T-helper 2 cell treated with Interferon-gamma antibody and Interleukin-4, amounts not matched to agents 5 μg/mL and 100 μg/mL, for 36 hours (primary cell): Measurements from ENCODE around the gene RBMS3.

ENCODE experiments used
- DNase-seq: peaks from one replicate; pipeline ENCODE4 v3.0.0; 2021; ENCODE audit warnings: low spot score
- H3K27ac Mint-ChIP-seq: one replicate; pipeline ENCODE4 v1.8.0; 2021; ENCODE audit warnings: mild to moderate bottlenecking, mixed read lengths
- H3K27me3 Mint-ChIP-seq: one replicate; pipeline ENCODE4 v1.8.0; 2021; ENCODE audit warnings: low read depth, mixed read lengths
- H3K36me3 Mint-ChIP-seq: one replicate; pipeline ENCODE4 v1.8.0; 2021; ENCODE audit warnings: low read depth, mixed read lengths
- H3K4me1 Mint-ChIP-seq: one replicate; pipeline ENCODE4 v1.8.0; 2021; ENCODE audit warnings: low read depth, mixed read lengths
- H3K4me3 Mint-ChIP-seq: one replicate; pipeline ENCODE4 v1.8.0; 2022; ENCODE audit warnings: mild to moderate bottlenecking, moderate library complexity, mixed read lengths
- H3K9me3 Mint-ChIP-seq: one replicate; pipeline ENCODE4 v1.8.0; 2021; ENCODE audit warnings: mixed read lengths

Gene RBMS3

GRCh38 chr3:29331035-29331434 lies 50.2 kb downstream of the RBMS3 start:
- H3K27ac Mint-ChIP-seq: no peak overlapping the region
- no peak for DNase-seq
- no peak overlapping the region for H3K4me3 Mint-ChIP-seq
- no peaks in the 10 kb centered on the region for H3K27me3 Mint-ChIP-seq
- H3K4me1 Mint-ChIP-seq: no peaks in the 10 kb centered on the region
- no peaks in the 10 kb centered on the region for H3K9me3 Mint-ChIP-seq
- H3K36me3 Mint-ChIP-seq: no peaks in the 10 kb centered on the region

- Mint-ChIP-seq H3K27ac (no peak overlapping the region), H3K36me3 (no peaks in the 10 kb centered on the region), H3K4me1 (no peaks in the 10 kb centered on the region), H3K9me3 (no peaks in the 10 kb centered on the region), H3K27me3 (no peaks in the 10 kb centered on the region), H3K4me3 (no peak overlapping the region)
- no peak for DNase-seq
Observed at GRCh38 chr3:29331456-29332194, 50.8 kb downstream of the RBMS3 start.

DNA sequence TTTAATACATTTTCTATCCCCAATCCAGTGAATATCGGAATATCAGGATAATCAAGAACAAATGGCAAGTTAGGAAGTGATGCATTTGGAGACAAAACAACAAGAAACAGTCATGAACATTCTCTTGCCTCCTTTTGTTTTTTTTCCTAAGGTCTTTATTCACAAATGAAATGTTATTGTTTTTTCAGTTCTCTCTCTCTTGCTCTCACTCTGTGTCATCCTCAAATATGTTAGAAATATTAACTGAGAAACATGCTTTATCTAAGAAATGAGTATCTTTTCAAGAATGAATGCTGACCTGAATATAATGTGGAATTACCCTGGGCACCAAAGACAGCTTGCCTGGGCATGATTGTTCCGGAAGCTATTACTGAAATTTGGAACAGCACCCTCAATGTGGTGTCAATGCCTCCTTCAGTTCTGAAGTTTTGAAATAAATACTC lies 51.3 kb downstream of the RBMS3 start:
- Mint-ChIP-seq H3K27ac (no peak overlapping the region), H3K4me3 (no peak overlapping the region), H3K36me3 (no peaks in the 10 kb centered on the region), H3K9me3 (no peaks in the 10 kb centered on the region), H3K4me1 (no peaks in the 10 kb centered on the region), H3K27me3 (no peaks in the 10 kb centered on the region)
- DNase-seq: no peak

GRCh38 chr3:29333576-29333975 lies 52.7 kb downstream of the RBMS3 start:
- Mint-ChIP-seq H3K4me1 (no peaks in the 10 kb centered on the region), H3K9me3 (no peaks in the 10 kb centered on the region), H3K27ac (no peak overlapping the region), H3K27me3 (no peaks in the 10 kb centered on the region), H3K4me3 (no peak overlapping the region), H3K36me3 (no peaks in the 10 kb centered on the region)
- DNase-seq: no peak

- no peaks in the 10 kb centered on the region for H3K4me1 Mint-ChIP-seq
- DNase-seq: no peak
- no peak overlapping the region for H3K4me3 Mint-ChIP-seq
- H3K36me3 Mint-ChIP-seq: no peaks in the 10 kb centered on the region
- no peaks in the 10 kb centered on the region for H3K27me3 Mint-ChIP-seq
- no peak overlapping the region for H3K27ac Mint-ChIP-seq
- H3K9me3 Mint-ChIP-seq: no peaks in the 10 kb centered on the region
Observed at GRCh38 chr3:29334706-29335105, 53.8 kb downstream of the RBMS3 start.

GRCh38 chr3:29335438-29335837 lies 54.6 kb downstream of the RBMS3 start:
- H3K4me1 Mint-ChIP-seq: no peaks in the 10 kb centered on the region

GRCh38 chr3:29335943-29336342 lies 55.1 kb downstream of the RBMS3 start:
- no peaks in the 10 kb centered on the region for H3K9me3 Mint-ChIP-seq
- no peaks in the 10 kb centered on the region for H3K36me3 Mint-ChIP-seq
- no peak overlapping the region for H3K4me3 Mint-ChIP-seq
- H3K27me3 Mint-ChIP-seq: no peaks in the 10 kb centered on the region
- H3K4me1 Mint-ChIP-seq: no peaks in the 10 kb centered on the region
- no peak for DNase-seq
- H3K27ac Mint-ChIP-seq: no peak overlapping the region

More at GRCh38 chr3:29335438-29335837, 54.6 kb downstream of the RBMS3 start:
- H3K4me3 Mint-ChIP-seq: no peak overlapping the region
- DNase-seq: no peak
- H3K9me3 Mint-ChIP-seq: no peaks in the 10 kb centered on the region
- no peaks in the 10 kb centered on the region for H3K27me3 Mint-ChIP-seq
- no peaks in the 10 kb centered on the region for H3K36me3 Mint-ChIP-seq
- no peak overlapping the region for H3K27ac Mint-ChIP-seq

GRCh38 chr3:29337565-29337964 lies 56.7 kb downstream of the RBMS3 start:
- Mint-ChIP-seq H3K4me1 (no peaks in the 10 kb centered on the region), H3K36me3 (no peaks in the 10 kb centered on the region), H3K27ac (no peak overlapping the region), H3K27me3 (no peaks in the 10 kb centered on the region), H3K4me3 (no peak overlapping the region), H3K9me3 (no peaks in the 10 kb centered on the region)
- DNase-seq: no peak

- Mint-ChIP-seq H3K4me3 (no peak overlapping the region), H3K36me3 (no peaks in the 10 kb centered on the region), H3K9me3 (no peaks in the 10 kb centered on the region), H3K4me1 (no peaks in the 10 kb centered on the region), H3K27ac (no peak overlapping the region), H3K27me3 (no peaks in the 10 kb centered on the region)
- no peak for DNase-seq
Observed at GRCh38 chr3:29338377-29338776, 57.5 kb downstream of the RBMS3 start.

- no peak for DNase-seq
- Mint-ChIP-seq H3K27me3 (no peaks in the 10 kb centered on the region), H3K4me3 (no peak overlapping the region), H3K9me3 (no peaks in the 10 kb centered on the region), H3K27ac (no peak overlapping the region), H3K36me3 (no peaks in the 10 kb centered on the region), H3K4me1 (no peaks in the 10 kb centered on the region)
Observed at GRCh38 chr3:29339016-29339833, 58.4 kb downstream of the RBMS3 start.

- no peak for DNase-seq
- Mint-ChIP-seq H3K36me3 (no peaks in the 10 kb centered on the region), H3K9me3 (no peaks in the 10 kb centered on the region), H3K4me1 (no peaks in the 10 kb centered on the region), H3K27me3 (no peaks in the 10 kb centered on the region), H3K4me3 (no peak overlapping the region), H3K27ac (no peak overlapping the region)
Observed at GRCh38 chr3:29344154-29344553, 63.3 kb downstream of the RBMS3 start.

GRCh38 chr3:29344935-29345334 lies 64.1 kb downstream of the RBMS3 start:
- H3K4me3 Mint-ChIP-seq: no peak overlapping the region

DNA sequence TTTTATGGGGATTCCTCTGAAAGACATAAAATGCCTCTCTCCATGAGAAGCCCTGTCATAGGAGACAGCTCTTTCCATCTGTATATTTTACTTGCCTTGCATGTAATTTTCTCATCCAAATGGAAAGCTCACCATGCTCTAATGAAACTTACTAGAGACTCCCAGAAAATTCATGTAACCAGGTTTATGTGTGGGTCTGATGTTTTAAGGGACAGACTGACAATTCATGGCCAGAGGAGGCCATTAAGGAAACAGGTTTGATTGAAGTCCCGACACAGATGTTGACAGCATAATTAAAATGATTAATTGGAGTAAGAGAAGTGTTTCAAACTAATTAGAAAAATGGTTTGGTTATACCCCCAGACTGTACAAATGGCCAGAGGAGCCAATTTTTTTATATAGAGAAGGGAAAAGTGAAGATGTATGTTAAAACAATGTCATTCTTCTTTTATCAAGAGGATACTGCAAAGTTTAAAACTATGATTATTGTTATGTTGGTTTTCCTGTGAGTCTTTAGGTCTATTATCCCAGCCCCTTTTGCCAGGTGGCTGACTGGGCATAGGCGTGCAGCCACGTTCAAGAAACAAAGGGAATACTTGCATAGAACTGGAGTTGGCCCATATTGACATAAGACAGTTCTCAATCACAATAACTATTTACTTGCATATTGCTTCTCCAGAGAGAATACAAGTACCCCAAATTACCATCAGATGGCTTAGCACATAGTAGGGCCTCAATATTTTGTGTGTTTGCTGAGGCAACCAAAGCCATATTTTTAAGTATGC lies 64.8 kb downstream of the RBMS3 start:
- Mint-ChIP-seq H3K27ac (no peak overlapping the region), H3K9me3 (no peaks in the 10 kb centered on the region), H3K4me3 (no peak overlapping the region), H3K4me1 (no peaks in the 10 kb centered on the region), H3K27me3 (no peaks in the 10 kb centered on the region), H3K36me3 (no peaks in the 10 kb centered on the region)
- no peak for DNase-seq

More at GRCh38 chr3:29344935-29345334, 64.1 kb downstream of the RBMS3 start:
- no peaks in the 10 kb centered on the region for H3K27me3 Mint-ChIP-seq
- H3K36me3 Mint-ChIP-seq: no peaks in the 10 kb centered on the region
- H3K9me3 Mint-ChIP-seq: no peaks in the 10 kb centered on the region
- H3K27ac Mint-ChIP-seq: no peak overlapping the region
- no peak for DNase-seq
- no peaks in the 10 kb centered on the region for H3K4me1 Mint-ChIP-seq

- no peak for DNase-seq
Observed at GRCh38 chr3:29346828-29347227, 66.0 kb downstream of the RBMS3 start.

More at GRCh38 chr3:29346828-29347227, 66.0 kb downstream of the RBMS3 start:
- Mint-ChIP-seq H3K27ac (no peak overlapping the region), H3K4me3 (no peak overlapping the region), H3K9me3 (no peaks in the 10 kb centered on the region), H3K36me3 (no peaks in the 10 kb centered on the region), H3K4me1 (no peaks in the 10 kb centered on the region), H3K27me3 (no peaks in the 10 kb centered on the region)
